ENCODE measurements around the gene CFH. TPM values are rescaled to one million over a fixed set of nuclear protein-coding genes. Genes with fewer than 3 reads are reported as not detected.
"Not testable (repeated sequence)": the region's sequence is repeated elsewhere in the genome, so short reads cannot be mapped to it uniquely, and the experiment has no call there.

Gene CFH
- total RNA-seq, 1 donor from 2014 or later: 72.7 TPM

DNA sequence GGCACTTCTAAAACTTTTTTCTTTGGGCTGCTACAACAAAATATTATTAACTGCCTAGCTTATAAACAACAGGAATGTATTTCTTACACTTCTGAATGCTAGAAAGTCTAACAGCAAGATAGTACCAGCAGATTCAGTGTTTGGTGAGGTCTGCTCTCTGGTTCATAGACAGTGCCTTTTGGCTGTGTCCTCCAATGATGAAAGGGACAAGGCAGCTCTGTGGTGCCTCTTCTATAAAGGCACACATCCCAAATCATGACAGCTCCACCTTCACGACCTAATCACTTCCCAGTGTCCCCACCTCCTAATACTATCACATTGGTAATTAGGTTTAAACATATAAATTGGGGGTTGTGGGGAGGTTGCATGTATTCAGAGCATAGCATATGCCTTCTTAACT is 9.5 kb downstream of the CFH start:
- no peak for DNase-seq (ENCODE audit: low spot score)

DNA sequence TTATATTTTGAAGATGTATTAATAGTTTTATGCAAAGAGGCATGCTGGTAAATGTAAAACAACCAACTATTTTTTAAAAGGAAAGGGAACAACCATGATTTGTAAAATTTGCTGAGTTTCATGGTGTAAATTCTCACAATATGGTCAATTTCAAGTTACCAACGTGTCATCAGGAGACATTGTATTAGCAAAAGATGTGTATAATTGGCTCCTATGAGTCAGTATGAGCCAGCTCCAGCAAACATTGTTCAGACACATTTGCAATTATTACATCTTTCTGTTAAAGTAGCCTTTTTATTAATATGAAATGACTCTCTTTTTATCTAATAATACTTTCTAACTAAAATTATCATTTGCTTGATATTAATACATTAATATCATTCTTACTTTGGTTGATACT is 15.3 kb downstream of the CFH start:
- no peak for DNase-seq (ENCODE audit: low spot score)

DNA sequence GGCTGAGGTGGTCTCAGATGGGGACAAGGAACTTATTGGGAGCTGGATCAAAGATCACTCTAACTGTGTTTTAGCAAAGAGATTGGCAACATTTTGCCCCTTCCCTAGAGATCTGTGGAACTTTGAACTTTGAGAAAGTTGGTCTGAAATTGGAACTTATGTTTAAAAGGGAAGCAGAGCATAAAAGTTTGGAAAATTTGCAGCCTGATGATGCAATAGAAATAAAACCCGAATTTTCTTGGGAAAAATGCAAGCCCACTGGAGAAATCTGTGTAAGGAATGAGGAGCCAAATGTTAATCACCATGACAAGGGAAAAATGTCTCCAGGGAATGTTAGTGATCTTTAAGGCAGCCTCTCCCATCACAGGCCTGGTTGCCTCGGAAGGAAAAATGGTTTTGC is 17.2 kb downstream of the CFH start:
- no peak for DNase-seq (ENCODE audit: low spot score)

DNA sequence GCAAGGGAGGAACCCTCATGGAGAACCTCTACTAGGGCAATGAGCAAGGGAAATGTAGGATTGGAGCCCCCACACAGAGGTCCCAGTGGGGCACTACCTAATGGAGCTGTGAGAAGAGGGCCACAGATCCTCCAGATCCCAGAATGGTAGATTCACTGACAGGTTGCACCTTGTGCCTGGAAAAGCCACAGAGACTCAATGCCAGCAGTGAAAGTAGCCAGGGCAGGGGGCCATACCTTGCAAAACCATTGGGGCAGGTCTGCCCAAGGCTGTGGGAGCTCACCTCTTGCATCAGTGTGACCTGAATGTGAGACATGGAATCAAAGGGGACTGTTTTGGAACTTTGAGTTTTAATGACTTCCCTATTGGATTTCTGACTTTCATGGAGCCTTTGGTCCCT is 17.9 kb downstream of the CFH start:
- no peak for DNase-seq (ENCODE audit: low spot score)

DNA sequence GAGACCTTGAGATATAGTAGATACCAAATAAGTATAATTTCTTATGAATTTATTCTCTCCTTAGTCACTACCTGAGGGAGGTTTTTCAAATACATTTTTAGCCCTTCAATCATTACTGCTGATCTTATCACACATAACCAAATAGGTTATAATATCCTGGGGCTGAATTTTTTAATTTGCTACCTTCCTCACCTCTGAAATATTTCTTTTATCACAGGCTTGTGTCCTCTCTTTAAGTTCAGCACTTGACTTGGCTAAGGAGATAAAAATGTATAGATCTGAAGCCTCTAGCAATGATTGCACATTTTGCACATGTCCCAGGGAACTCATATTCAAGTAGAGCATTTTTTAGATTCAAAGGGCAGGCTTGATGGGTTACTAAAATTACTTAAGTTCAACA is 23.1 kb downstream of the CFH start:
- DNase-seq (ENCODE audit: low spot score): no peak

DNA sequence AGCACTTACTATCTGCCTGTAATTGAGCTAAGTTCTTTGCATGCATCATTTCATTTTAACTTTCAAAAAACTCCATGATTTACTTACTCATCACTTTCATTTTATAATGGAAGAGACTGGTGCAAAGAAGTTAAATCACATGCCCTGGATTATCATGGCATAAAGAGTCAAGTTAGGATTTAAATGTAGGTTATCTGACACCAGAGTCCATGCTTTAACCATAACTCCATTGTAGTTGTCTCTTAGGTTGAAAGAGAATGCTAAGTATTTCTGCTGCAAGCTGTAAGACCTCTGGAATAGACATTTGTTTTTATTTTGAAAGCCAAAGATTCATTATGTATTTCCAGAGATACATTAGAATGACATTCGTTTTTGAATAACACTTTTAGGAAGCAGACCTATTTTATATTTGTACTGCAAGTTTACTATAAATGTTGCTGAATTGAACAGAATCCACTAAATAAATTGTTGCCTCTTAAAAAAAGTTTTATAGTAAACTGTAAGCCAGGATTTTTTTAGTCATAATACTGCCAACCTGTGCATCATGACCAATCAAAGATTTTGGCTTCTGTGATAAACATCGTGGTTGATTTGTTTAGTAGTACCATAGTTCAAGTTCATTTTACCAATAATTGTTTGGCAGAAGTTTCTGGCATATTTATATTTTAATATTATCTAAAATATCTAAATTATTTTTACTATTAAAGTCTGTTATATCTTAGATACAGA is 26.1 kb downstream of the CFH start:
- DNase-seq (ENCODE audit: low spot score): no peak

DNA sequence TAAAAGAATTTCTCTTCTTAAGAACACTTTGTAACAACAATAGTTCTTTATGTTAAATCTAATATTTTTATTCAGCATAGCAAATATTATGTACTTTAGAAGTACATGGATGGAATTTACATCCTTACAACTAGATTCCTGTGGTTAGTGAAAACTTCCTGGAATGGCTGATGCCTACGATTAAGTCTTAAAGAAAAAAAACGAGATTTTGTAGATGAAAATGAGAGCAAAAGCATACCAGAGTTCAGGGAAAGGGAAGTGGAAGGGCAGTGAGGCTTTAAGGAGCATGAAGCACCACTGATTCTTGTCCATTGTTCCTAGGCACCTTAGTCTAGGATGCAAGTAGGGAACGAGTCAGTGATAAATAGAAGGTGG is 26.7 kb downstream of the CFH start:
- no peak for DNase-seq (ENCODE audit: low spot score)

DNA sequence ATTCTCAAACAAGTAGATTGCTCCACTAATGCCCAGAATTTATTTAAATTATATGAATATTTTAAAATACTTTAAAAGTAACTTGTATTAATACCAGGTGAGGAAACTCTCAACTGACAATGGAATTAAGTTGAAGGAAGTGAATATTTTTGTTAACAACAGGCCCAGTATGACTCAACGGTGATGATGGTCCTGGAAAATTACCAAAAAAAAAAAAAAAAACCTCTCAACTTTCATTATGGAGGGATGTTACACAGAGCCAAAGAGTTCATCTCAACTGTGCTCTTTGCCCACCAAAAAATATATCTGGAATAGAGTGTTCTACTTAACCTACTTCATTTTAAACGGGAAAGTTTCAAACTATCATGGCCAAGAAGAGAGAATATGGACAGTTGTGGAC is 28.3 kb downstream of the CFH start:
- no peak for DNase-seq (ENCODE audit: low spot score)

DNA sequence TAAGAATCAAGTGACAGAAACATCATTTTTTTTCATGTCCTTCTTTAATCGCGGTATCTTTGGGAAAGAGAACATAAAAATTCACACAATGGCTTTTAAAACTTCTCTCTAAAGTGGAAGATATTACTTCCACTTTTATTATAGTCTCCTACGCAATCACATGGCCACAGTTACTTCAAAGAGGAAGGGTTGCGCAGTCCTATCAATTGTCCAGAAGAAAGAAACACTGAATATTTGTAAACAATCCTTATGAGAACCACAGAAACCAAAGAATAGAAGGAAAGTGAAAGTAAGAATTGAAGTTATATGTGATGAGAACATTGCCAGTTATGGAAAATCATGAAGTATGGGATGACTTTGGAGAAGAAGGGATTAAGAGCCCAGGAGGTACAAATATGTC is 32.6 kb downstream of the CFH start:
- no peak for DNase-seq (ENCODE audit: low spot score)

DNA sequence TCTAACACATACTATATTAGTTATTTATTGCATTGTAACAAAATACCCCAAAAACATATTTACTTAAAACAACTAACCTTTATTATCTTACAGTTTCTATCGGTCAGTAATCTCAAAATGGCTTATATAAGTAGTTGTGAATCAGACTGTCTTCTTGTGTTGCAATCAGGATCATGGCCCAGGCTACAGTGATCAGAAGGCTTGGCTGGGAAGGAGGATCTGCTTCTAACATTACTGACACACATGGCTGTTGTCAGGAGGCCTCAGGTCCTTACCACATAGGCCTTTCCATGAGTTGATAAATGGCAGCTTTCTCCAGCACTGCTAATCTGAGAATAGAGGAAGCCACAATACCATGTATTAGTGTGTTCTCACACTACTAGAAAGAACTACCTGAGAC is 33.7 kb downstream of the CFH start:
- no peak for DNase-seq (ENCODE audit: low spot score)

DNA sequence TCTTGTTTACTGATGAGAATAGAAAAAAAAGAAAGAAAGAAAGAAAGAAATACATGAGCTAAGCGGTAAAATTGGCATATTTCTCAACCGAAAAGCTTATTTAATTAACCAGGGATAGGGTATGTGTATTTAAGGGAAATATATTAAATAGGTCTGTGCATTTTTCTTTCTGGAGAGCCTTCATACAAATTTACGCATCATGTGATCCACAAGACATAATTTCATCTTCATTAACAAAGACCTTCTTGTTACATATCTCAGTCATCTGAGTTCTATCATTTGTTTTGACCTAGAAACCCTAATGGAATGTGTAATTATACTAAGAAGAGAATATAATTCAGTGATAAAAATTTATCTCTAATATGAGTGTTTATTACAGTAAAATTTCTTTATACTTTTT is 37.2 kb downstream of the CFH start:
- DNase-seq (ENCODE audit: low spot score): no peak

DNA sequence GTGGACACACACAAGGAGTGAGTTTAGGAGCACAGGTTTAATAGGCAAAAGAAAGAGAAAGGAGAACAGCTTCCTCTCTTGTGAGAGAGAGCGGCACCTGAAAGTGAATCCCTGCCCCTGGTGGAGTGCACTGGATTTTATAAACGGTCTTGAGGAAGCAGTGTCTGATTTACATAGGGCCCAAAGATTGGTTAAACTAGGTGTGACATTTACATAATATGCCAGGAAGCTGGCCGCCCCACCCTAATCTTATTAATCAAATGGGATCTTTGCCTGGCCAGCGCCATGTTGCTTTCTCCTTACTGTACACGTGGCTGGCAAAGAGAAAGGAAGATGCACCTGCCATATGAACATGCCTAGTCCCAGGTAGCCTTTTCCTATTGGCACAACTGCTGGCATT is 38.7 kb downstream of the CFH start:
- DNase-seq (ENCODE audit: low spot score): no peak

DNA sequence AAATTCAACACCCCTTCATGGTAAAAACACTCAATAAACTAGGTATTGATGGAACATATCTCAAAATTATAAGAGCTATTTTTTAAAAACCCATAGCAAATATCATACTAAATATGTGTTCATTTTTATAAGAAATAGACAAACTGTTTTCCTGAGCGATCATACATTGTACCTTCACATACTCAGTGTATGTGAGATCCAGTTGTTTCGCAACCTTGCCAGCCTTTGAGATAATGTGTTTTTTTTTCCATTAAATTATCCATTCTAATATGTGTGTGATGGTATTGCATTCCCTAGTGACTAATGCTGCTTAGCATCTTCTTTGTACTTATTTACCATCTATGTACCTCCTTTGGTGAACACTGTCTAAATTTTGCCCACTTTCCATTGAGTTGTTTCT is 47.1 kb downstream of the CFH start:
- DNase-seq (ENCODE audit: low spot score): no peak

DNA sequence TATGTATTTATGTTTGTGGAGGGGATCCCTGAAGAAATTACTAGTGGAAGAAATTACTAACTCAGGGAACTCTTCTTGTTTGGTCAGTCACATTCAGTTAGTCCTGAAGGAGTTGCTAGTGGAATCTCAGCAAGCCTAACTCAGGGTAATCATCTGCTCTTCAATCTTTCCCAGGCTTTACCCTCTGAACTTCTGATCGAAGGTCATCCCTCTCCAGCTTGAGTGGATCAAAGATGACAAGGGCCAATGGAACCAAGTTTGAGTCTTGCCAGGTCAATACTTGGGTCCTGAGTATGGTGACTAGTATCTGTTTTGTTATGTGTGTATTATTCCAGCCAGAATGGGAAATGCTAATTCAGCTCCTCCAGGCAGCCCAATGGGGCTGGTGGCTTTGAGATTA is 49.3 kb downstream of the CFH start:
- no peak for DNase-seq (ENCODE audit: low spot score)

DNA sequence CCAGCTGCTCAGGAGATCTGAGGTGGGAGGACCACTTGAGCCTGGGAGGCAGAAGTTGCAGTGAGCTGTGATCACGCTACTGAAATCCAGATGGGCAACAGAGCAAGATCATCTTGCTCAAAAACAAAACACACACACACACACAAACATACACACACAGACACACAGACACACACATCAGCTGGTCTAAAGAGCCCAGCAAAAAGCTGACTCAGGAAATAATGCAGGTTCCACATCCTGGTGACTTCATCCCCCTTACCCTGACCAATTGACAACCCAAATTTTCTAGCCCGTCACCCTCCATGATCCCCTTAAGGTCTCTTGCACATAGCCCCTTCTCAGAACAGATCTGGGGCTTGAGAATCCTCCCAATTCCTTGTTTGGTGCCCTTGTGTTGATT is 58.0 kb downstream of the CFH start:
- DNase-seq (ENCODE audit: low spot score): not testable (repeated sequence)

DNA sequence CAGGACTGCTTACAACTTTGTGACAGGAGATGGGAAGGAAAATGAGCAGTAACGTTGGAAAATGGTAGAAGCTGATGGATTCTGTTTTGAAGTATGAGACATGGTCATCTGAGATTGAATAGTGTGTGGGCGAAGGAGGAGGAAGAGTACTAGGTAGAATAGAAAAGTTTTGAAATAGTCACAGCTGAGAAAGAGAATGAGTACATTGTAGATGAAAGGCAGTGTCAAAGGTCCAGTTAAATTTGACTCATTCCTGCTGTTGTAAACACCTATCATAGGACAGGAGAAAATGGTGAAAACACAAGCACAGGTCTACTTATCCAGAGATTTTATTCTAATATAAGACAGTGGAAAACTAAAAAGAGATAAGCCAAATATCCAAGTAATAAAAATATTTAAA is 66.0 kb downstream of the CFH start:
- no peak for DNase-seq (ENCODE audit: low spot score)

DNA sequence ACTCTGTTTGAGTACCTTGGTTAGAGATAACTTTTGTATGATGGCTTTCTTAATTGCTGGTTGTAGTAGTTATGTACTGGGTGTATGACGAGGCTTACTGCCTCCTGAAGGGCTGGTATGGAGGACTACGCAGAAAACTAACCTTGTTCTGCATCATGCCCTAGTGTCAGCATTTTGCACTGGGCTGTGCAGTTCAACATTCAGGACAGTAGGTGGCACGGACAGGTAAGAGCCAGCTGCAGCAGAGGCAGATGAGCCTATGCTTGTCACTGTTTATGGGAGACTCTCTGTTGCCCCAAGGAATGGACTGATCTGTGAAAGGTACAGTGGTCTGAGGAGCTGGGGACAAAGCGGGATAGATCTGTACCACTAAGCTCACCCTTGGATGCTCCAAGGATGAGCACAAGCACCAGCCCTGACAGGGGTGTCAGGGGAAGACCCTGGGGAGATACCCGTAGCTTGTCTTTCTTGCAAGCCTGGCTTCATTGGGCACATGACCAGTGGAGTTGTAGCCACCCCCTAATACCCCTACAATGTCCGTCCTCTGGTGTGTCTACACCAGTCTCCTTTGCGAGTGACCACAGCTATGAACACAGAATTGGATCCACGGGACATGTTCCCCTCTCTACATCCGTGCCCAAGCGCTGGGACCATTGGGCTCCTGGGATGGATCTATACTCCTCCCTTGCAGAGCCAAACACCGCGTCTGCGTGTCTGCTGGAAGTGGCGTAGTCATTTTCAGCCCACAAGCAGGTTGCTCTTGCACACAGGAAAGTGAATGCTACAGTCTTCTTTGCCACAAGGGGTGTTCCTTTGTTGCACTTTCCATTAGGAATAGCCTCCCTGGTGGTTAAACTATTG is 71.7 kb downstream of the CFH start:
- DNase-seq (ENCODE audit: low spot score): no peak

DNA sequence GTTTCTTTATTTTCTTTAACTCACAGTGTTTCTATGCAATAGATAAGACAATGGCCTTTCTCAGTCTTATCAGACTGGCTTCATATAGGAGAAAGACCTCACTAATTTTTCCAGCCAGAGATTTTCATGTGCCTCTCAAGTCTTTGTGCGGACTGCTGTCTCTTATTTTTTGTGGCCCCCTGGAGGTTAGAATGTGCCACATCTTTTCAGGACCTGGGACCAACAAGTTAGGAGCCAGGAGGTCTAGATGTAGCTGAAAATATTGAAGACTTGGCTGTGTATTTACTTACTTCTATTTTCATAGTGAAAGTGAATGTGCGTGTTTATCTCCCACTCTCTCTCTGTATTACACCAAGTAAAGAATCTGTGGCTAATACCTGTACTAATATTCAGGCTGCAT is 80.7 kb downstream of the CFH start:
- no peak for DNase-seq (ENCODE audit: low spot score)

DNA sequence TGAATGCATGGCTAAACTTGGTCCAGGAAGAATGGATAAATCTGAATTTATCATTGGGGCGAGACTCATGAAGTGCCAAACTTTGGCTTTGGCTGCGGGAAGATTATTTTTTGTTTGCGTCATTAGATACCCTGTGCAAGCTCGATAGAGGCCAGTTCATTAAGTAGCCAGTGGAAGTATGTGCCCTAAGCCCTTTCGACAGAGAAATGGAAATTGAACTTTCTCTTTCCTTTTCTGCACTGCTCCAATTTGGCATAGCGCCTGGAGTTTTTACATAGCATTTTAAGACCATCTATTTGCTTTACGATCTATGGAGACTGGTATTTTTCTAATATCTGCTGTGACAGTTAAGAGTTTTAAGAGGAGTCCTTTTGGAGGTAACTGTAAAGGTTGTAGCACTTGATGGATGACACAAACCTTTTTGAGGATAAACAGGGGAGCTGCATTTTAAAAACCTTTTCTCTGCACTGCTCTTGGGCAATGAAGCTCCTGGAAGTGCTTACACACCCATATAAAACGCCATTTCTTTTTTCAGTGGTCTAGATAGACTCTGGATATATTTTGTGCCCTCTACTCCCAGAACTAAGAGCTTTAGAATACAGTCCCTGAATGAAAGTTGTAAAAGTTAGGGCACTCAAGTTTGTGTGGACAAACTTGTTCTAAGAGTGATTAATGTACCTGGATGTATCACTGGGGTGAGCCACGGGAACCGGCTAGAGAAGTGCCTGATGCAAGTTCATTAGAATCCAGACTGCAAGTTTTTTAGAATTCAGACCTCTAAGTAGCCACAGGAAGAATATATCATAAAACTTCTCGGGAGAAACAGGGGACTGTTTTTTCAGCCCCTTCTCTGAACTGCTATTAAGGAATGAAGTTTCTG is 81.5 kb downstream of the CFH start:
- DNase-seq (ENCODE audit: low spot score): no peak

DNA sequence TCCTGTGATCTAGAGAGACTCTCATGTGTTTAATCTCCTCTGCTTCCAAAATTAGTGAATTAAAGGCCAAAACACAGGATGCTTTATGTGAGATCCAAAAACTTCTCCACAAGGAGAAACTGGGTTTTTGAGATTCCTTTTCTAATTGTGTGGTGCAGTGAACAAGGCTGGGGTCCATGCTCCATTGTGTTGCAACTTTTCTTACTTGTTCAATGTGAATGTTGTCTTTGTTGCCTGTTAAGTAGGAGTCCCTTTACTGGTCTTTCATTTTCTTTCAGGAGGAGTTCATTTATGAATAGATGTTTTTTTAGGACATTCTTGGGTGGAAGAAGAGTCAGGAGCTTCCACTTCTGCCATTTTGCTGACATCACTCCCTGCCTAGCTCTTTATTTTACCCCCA is 82.2 kb downstream of the CFH start:
- DNase-seq (ENCODE audit: low spot score): no peak

DNA sequence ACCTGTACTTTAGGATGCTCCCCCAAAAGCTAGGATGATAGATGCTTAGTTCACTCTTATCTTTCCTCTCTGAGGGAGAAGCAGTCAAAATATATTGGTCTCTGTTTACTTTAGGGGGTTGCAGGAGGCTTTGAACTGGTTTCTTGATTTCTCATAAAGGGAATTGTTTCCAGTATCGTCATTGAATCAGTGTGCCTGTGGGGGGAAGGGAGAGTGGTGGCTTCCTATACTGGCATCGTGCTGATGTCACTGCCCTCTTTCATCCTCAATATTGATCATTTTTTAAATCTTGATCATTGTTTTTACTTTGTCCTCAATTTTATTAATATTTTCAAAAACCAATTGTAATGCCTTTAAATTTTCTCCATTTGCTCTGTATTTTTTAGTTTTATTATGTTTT is 82.6 kb downstream of the CFH start:
- DNase-seq (ENCODE audit: low spot score): no peak

DNA sequence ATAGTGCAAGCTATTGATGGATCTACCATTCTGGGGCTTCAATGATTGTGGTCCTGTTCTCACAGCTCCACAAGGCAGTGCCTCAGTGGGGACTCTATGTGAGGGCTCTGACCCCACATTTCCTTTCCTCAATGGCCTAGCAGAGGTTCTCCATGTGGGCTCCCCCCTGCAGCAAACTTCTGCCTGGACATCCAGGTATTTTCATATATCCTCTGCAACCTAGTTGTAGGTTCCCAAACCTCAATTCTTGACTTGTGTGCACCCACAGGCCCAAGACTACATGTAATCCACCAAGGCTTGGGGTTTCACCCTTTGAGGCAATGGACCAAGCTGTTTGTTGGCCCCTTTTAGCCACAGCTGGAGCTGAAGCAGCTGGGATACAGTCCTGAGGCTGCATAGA is 86.9 kb downstream of the CFH start:
- no peak for DNase-seq (ENCODE audit: low spot score)
